Cortex of kidney (tissue), 1 donor: ENCODE data around the gene DRD2.

Source experiments
- DNase-seq: peaks from one replicate; lab custom pipeline; 2025; lab: John Stamatoyannopoulos, UW

Gene DRD2

DNA sequence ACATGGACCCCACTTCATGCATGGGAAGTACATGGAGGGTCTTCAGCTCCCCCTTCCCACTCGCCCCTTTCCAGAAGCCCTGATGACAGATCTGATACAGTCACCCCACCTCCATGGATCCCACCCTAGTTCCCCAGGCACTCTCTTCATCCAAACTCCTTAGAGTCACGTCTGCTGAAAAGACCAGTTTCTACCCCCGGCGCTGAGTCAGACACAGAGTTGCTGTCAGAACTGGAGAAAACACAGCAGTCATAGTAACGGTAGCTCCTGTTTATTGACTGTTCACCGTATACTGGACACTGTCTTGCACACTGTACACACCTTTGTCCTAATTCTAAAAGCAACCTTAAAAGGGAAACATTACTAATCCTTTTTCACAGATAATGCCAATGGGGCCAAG, 29.1 kb downstream of the DRD2 start:
- no peak for DNase-seq

DNA sequence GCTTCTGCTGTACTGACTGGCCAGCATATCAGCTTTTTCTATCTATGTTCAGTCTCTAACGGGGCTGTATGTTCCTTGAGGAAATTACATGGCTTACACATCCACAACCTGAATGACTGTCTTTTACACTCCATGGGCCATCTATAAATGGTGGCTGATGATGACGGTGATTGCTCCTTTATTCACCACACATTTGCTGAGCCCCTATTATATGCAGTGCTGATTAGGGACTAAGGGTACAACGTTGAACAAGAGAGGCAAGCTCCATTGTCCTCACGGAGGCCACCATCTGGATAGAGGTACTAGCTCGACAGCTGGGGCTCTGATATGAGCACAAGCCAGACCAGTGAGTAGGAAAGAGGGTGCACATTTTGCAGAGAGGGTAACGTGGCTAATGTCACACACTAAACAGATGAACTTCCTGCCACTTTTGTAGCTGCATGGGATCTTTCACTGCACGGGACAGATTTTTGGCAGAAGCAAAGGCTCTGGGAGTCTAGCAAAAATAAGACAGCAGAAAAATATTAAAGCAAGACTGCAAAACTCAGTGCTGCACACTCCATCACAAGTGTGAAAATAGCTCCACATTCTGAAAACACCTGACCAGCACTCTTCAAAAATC, 30.6 kb downstream of the DRD2 start:
- DNase-seq, result no peak

- no peak for DNase-seq
Observed at GRCh38 chr11:113440816-113441215, 34.4 kb downstream of the DRD2 start.

DNA sequence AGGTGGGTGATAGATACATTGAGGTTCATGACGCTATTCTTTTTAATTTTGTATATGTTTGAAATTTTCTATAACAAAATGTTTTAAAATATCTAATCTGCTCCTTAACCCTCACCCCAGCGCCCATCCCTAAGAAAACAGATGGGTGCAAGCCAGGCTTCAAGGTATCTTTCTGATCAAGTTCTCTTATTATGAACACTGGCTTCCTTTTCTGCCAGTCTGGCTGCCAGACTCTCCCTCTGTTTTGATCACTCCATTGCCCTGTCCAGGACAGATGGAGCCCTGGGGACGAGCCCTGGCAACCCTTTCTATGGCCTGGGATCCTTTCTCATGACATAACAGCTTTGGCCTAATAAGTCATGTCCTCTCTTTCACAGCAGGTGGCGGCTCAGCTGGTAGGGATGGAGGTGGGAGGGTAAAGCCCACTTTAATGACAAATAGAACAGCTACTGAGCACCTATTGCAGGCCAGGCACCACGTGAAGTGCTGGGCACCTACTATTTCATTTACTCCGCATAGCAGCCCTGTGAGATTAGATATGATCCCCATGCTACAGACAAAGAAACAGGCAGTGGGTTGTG, 38.4 kb downstream of the DRD2 start:
- no peak for DNase-seq

GRCh38 chr11:113435190-113435968, 39.8 kb downstream of the DRD2 start:
- DNase-seq, result no peak

DNA sequence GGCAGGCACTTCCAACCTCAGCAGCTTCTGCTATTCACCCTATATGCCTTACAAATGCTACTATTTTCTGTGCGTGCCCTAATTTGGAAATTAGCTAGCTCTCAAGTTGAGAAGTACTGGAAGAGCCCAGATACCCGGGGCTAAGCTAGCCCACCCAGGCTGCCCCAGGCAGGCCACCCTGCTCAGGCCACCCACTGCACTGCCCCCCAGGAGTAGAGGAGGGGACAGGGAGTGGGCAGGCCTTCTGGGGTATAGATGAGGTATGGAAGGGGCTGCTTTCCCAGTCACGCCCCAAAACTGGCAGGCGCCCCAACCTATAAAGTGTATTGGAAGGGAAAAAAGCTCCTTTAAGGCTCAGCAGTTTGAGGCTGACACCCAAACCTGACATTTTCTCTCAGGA, 43.5 kb downstream of the DRD2 start:
- DNase-seq, result no peak

DNA sequence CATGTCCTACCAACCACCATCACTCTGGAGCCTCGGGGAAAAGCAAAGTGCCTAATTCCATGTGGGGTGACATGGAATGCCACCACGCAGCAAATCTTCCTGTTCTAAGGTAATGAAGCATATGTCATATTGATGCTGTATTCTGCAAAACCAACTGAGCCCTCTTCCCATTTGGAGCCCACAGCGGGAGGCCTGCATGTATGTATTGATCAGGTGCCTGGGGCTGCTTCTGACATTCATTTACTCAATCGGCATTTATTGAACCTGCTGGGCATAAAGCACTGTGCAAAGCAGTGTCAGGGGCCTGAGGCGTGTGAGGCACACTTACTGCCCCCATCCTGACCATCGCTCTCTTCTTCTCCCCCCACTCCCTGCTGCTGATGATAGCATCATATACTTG, 48.5 kb downstream of the DRD2 start:
- DNase-seq, result no peak

DNA sequence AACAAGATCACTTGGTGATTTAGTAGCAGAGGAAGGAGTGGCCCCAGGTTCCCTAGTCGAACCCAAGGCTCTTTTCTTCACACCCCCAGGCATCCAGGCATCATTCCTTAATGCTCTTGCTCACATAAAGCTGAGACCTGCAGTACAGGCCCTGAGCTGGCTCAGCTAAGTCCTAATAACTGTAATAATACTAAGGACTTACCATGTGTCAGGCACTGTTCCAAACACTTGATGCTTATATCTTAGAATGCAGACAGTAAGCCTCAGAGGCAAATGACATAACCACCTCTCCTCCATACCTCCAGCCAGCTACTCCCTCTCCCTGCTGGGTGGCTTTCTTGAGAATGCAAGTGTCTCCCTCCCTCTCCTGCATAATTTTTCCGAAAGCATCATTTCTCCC, 54.4 kb downstream of the DRD2 start:
- DNase-seq, result no peak

DNA sequence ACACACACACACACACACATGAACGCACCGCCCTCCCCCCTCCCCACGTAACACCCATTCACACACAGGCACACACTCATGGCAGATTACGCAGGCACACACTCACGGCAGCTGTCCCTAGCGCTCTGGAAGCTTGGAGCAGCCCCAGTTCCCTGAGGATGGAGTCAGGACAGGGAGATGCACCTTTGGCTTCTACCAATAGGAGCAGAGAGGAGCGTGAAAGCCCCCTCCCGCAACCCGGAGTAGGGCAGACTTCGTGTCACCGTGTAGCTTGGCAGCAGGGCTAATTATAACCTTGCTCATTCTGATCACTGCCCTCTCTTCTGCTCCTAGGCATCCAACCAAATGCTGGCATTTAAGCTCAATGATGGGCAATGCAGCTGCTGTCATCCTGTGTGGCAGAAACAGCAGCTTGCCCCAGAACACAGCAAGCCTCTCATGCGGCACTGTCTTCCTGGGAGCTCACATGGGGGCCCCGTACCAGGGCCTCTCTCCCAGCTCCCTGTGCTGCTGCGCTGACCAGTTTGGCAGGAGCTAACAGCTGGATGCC, 55.7 kb downstream of the DRD2 start:
- DNase-seq, result no peak

- DNase-seq, result no peak
Observed at GRCh38 chr11:113417428-113417827, 57.8 kb downstream of the DRD2 start.

- no peak for DNase-seq
Observed at GRCh38 chr11:113415343-113415742, 59.9 kb downstream of the DRD2 start.

DNA sequence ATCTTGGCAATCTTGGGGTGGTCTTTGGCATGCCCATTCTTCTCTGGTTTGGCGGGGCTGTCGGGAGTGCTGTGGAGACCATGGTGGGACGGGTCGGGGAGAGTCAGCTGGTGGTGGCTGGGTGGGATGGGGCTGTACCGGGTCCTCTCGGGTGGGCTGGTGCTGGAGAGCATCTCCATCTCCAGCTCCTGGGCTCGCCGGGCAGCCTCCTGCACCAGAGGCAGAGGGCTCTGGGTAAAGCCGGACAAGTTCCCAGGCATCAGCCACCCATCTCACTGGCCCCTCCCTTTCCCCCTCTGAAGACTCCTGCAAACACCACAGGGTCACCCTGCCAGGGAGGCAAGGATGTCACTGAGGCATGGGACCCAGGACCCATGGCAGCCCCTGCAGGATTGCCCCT, 62.5 kb downstream of the DRD2 start:
- no peak for DNase-seq

- no peak for DNase-seq
Observed at GRCh38 chr11:113411536-113411935, 63.7 kb downstream of the DRD2 start.

DNA sequence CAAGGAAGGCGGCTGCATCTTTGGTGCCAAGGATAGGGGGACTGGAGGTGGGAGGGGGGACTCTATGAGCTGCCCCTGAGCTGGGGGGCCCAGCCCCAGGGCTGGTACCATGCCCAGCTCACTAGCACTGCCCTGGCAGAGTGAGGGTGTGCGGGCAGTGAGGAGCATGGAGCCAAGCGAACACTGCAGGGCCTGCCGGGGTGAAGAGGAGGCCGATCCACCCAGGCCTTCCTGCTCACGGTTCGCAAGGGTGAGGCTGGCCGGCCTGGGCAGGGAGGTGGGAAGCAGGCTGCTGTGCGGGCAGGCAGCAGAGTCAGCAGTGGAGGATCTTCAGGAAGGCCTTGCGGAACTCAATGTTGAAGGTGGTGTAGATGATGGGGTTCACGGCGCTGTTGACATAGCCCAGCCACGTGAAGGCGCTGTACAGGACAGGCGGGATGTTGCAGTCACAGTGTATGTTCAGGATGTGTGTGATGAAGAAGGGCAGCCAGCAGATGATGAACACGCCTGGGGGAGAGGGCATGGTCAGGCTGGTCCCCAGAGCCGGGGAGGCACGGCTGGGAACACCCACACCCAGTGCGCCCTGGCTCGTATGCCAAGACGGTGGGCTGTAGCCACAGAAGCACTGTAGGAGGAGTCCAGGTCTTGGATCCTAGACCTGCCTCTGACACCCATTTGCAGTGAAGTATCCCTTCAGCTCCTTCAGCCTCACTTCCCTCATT, 64.6 kb downstream of the DRD2 start:
- DNase-seq, result no peak

GRCh38 chr11:113409526-113409925, 65.7 kb downstream of the DRD2 start:
- no peak for DNase-seq

DNA sequence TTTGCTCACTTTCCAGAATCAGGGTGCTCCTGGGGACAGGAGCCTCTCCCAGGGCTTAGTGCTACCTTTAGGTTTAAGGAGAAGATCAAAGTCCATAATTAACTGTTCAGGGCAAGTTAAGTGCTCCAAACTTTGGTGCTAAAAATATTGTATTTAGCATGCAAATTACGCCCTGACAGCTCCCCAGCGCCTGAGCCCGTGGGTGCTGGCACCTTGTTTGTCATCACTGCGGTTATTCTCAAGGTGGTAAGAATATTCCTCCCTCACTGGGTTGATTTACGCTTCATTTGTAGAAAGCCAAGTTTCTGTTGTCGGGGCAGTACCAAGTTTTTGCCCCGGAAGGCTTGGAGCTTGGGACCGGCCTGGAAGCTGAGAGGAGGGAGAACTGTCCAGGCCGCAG, 66.3 kb downstream of the DRD2 start:
- no peak for DNase-seq

DNA sequence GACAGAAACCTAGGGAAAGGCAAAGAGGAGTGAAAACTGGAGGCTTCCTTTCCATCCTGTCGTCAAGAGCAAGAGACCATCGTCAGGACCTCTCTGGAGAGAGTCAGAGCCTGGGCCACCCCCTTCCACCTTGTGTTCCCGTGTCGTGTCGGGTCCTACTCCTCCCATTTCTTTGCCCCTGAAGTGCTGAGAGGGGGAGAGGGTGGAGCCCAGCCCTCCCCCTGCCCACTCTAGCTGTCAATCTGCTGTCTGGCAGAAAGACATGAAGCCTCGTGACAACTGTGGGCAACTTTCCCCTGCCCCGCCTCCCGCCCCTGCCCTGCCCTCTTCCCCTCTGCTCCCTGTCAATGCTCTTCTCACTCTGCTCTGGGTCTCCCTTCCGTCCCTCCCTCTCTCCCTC, 67.0 kb downstream of the DRD2 start:
- no peak for DNase-seq

DNA sequence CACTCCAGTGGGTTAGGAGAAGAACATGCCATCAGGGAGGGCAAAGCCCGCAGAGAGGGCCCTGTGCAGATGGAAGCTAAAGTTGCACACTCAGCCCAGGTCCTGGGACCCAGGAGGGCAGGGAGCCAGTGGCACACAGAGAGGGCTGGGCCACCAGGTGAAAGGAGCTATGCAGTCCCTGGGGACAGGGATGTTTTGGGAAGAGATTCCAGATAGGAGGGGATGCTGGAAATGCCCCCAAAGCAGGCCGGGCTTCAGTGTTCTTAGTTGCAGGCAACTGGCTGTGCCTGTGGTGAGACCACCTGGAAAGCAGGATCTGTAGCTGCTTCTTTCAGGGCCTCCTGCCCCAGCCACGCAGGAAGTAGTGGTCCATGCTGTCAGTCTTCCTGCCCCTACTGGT, 68.0 kb downstream of the DRD2 start:
- DNase-seq, result no peak

DNA sequence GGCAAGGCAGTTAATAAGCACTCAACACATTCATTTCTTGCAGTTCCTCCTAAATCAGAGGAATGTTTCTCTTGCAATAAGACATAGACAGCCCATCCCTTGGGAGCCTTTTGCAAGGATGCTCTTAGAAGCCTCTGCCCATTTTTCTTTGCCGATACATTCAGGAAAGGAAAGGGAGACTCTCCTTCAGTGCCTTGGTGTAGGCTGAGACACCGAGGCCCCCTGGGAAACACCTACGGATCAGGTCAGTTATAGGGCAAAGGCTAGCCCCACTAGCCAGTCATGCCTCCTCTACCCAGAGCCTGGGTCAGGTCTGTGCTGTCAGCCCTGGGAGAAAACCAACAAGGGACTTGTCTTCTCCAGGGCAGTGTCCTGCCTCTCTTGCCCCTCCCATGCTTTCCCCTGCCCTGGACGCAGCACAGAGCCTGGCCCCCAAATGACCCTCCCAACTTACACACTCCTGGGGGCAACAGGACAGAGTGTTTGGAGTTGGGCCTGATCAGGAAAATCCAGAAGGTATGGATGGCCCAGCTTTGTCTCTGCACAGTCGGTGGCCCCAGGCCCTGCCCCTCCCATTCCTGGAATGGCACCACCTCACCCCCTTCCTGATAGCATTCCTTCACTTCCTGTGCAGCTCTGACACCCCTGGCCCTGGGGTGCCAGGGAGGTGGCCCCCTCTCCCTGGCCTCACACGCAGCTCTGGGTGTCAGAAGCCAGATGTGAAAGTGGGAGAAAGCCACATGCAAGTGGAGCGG, 69.3 kb downstream of the DRD2 start:
- DNase-seq, result no peak

GRCh38 chr11:113404859-113405430, 70.3 kb downstream of the DRD2 start:
- DNase-seq, result no peak

DNA sequence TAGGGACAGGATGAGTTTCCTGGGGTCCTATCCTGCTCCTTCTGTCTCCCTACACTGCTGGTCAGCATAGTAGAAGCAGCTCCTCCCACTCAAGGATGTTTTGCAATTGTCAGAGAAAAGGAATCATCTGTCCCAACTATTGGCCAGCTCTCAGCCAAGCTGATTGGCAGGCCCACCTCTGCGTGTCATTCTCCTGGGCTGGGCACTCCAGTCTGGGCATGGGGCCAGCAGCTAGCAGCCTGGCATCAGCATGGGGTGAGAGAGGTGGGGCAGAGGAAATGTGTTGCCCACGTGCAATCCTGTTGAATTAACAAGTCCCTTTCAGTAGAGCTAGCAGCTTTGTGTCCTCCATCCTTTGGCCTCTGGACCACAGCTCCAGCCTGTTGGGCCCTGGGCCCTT, 73.5 kb downstream of the DRD2 start:
- no peak for DNase-seq
